HCT116 (cell line): Measurements from ENCODE around the gene SBF2. TPM values are rescaled to one million over a fixed set of nuclear protein-coding genes. Genes with fewer than 3 reads are reported as not detected.

Experiments
- ATAC-seq: fragments of 200-7000 bp; cut with Tn5 transposase; 2 replicates; pipeline ENCODE4 v1.9.1; 2020; ENCODE audit warnings: mild to moderate bottlenecking, moderate library complexity
- BruUV-seq: library from RNA; stranded (reverse); fragments of 400-500 nt; replicated peaks from 2 replicates; lab custom pipeline; 2021; lab: Mats Ljungman, UMichigan
- CTCF ChIA-PET: fragments of 300-600 bp; sonication (Branson Sonifier 250); formaldehyde crosslinking; loops from one replicate; lab custom pipeline; 2021; ENCODE audit warnings: antibody characterized with exemption; lab: Charles Lee
- POLR2A ChIA-PET: fragments of 300-600, 350-600 bp; sonication (Branson Sonifier 250); formaldehyde crosslinking; loops from one replicate; lab custom pipeline; 2021; ENCODE audit warnings: antibody characterized with exemption; lab: Charles Lee
- RAD21 ChIA-PET, 2 experiments: fragments of 300-600 bp; sonication (Branson Sonifier 250); formaldehyde crosslinking; loops; one replicate each; lab custom pipeline; 2023; ENCODE audit warnings: low total read pairs in 2 of 2; ENCODE audit not compliant: uncharacterized antibody in 2 of 2, unreplicated experiment in 2 of 2, low non-redundant PET in 1 of 2; lab: Charles Lee
- DNase-seq: peaks from one replicate; pipeline ENCODE4 v3.0.0-alpha.2; 2010; ENCODE audit warnings: low read depth, low spot score
- H2AFZ ChIP-seq: fragments of 200-600 bp; shearing (Covaris generic), sonication (generic); 2 replicates; pipeline ENCODE4 v1.6.1; 2017; ENCODE audit warnings: low read depth, mixed run types, mixed read lengths, antibody characterized with exemption, low read length; ENCODE audit not compliant: poor library complexity, severe bottlenecking
- H3K27ac ChIP-seq: 2 replicates; pipeline ENCODE4 v1.5.1; 2012; ENCODE audit warnings: low read depth, low read length
- H3K27me3 ChIP-seq: fragments of 200-600 bp; sonication (generic); 2 replicates; pipeline ENCODE4 v1.6.1; 2016; ENCODE audit warnings: mixed run types, low read length, mixed read lengths; ENCODE audit not compliant: insufficient read depth
- H3K36me3 ChIP-seq, 2 experiments: fragments of 200-500 bp in 1 of 2; fragments of 200-600 bp in 1 of 2; sonication (Bioruptor generic) in 1 of 2; sonication (generic) in 1 of 2; 2 replicates each; pipeline versions ENCODE4 v1.5.1 to v1.6.1; 2014 to 2016; ENCODE audit warnings: low read length in 2 of 2, inconsistent platforms in 1 of 2, mixed read lengths in 1 of 2, mixed run types in 1 of 2; ENCODE audit not compliant: insufficient read depth in 2 of 2, control insufficient read depth in 1 of 2
- H3K4me1 ChIP-seq, 2 experiments: fragments of 200-600 bp in 1 of 2; sonication (generic) in 1 of 2; 2 replicates each; pipeline versions ENCODE4 v1.5.1 to v1.6.1; 2012 to 2017; ENCODE audit warnings: low read length in 2 of 2, inconsistent platforms in 1 of 2, mild to moderate bottlenecking in 1 of 2, mixed read lengths in 1 of 2, mixed run types in 1 of 2, moderate library complexity in 1 of 2; ENCODE audit not compliant: insufficient read depth in 2 of 2, control insufficient read depth in 1 of 2
- H3K4me2 ChIP-seq: fragments of 200-600 bp; sonication (generic); 2 replicates; pipeline ENCODE4 v1.6.1; 2017; ENCODE audit warnings: mixed run types, low read length, mixed read lengths
- H3K4me3 ChIP-seq, 2 experiments: fragments of 200-600 bp in 1 of 2; sonication (generic) in 1 of 2; replicated peaks in 1 of 2; 2 replicates each; pipeline ENCODE4 v1.5.1; 2011 to 2016; ENCODE audit warnings: low read length in 2 of 2, control low read depth in 1 of 2, low read depth in 1 of 2, mild to moderate bottlenecking in 1 of 2, mixed read lengths in 1 of 2, mixed run types in 1 of 2
- H3K79me2 ChIP-seq: fragments of 200-600 bp; sonication (generic); 2 replicates; pipeline ENCODE4 v1.6.1; 2017; ENCODE audit warnings: mild to moderate bottlenecking, mixed run types, low read length, moderate library complexity, mixed read lengths; ENCODE audit not compliant: insufficient read depth
- H3K9ac ChIP-seq: fragments of 200-600 bp; sonication (generic); 2 replicates; pipeline ENCODE4 v1.6.1; 2016; ENCODE audit warnings: low read length, mixed read lengths
- H3K9me2 ChIP-seq: fragments of 200-600 bp; sonication (generic), shearing (Covaris generic); 2 replicates; pipeline ENCODE4 v1.6.1; 2017; ENCODE audit warnings: mixed run types, mild to moderate bottlenecking, moderate library complexity; ENCODE audit not compliant: insufficient read depth
- H3K9me3 ChIP-seq, 2 experiments: fragments of 200-500 bp in 1 of 2; fragments of 200-600 bp in 1 of 2; sonication (Bioruptor generic) in 1 of 2; sonication (generic) in 1 of 2; 2 replicates each; pipeline ENCODE4 v1.6.1; 2014 to 2017; ENCODE audit warnings: low read length in 2 of 2, mixed read lengths in 2 of 2, inconsistent platforms in 1 of 2, low read depth in 1 of 2, mild to moderate bottlenecking in 1 of 2, mixed run types in 1 of 2, moderate library complexity in 1 of 2; ENCODE audit not compliant: control insufficient read depth in 1 of 2, insufficient read depth in 1 of 2
- H4K20me1 ChIP-seq: fragments of 200-600 bp; sonication (generic), shearing (Covaris generic); 2 replicates; pipeline ENCODE4 v1.6.1; 2017; ENCODE audit warnings: mixed run types, mild to moderate bottlenecking, moderate library complexity; ENCODE audit not compliant: insufficient read depth
- CBX3 ChIP-seq: IDR thresholded peaks from 2 replicates; pipeline ENCODE4 v1.6.1; 2012; ENCODE audit warnings: low read depth
- FOSL1 ChIP-seq: IDR thresholded peaks from 2 replicates; pipeline ENCODE4 v1.6.1; 2012; ENCODE audit warnings: low read depth
- JUND ChIP-seq: IDR thresholded peaks from 2 replicates; pipeline ENCODE4 v1.6.1; 2012
- REST ChIP-seq: IDR thresholded peaks from 2 replicates; pipeline ENCODE4 v1.6.1; 2012; ENCODE audit warnings: low read depth
- SRF ChIP-seq: IDR thresholded peaks from 2 replicates; pipeline ENCODE4 v1.6.1; 2012; ENCODE audit warnings: low read depth
- intact Hi-C: fragments of 100-400 bp; cut with micrococcal nuclease; formaldehyde crosslinking; loops from 2 replicates; pipeline ENCODE4 v1.10.0; 2022
- total RNA-seq: library from RNA; stranded (reverse); gene quantifications from one replicate; pipeline ENCODE4 v1.2.1, GENCODE V29; 2021; ENCODE audit not compliant: unreplicated experiment

The SBF2 gene
- total RNA-seq, 1 experiment from 2014 or later: 35.0 TPM

GRCh38 chr11:9796266-9796665 lies 497.8 kb downstream of the SBF2 start:
- TF ChIP-seq JUND (no peak), FOSL1 (no peak), REST (no peak)
- H3K4me3 ChIP-seq: no peak overlapping the region
- H3K79me2 ChIP-seq: no peaks in the 10 kb centered on the region
- H3K36me3 ChIP-seq: no peaks in the 10 kb centered on the region
- no peaks in the 10 kb centered on the region for H3K9me2 ChIP-seq
- no peak overlapping the region for H2AFZ ChIP-seq
- intact Hi-C loops: no loop called here
- no peak overlapping the region for H3K4me2 ChIP-seq
- no peaks in the 10 kb centered on the region for H4K20me1 ChIP-seq
- H3K27me3 ChIP-seq: no peaks in the 10 kb centered on the region
- ChIA-PET RAD21 (no interaction called here), POLR2A (no interaction called here), CTCF (no interaction called here)
- no peak for ATAC-seq
- peaks cover 3 to 5% of the 10 kb centered on the region in 2 experiments; a peak in 1 of 4 replicates for H3K4me1 ChIP-seq
- H3K9me3 ChIP-seq: no peaks in the 10 kb centered on the region
- no TSS peak for BruUV-seq
- H3K27ac ChIP-seq: no peak overlapping the region
- no peak for DNase-seq
- no peak overlapping the region for H3K9ac ChIP-seq

- no peak overlapping the region for H3K9ac ChIP-seq
- H2AFZ ChIP-seq: no peak overlapping the region
- no TSS peak for BruUV-seq
- H3K79me2 ChIP-seq: no peaks in the 10 kb centered on the region
- no peak for DNase-seq
- H4K20me1 ChIP-seq: no peaks in the 10 kb centered on the region
- ChIA-PET POLR2A (no interaction called here), RAD21 (no interaction called here), CTCF (no interaction called here)
- no peaks in the 10 kb centered on the region for H3K4me1 ChIP-seq
- intact Hi-C loops: no loop called here
- no peak overlapping the region for H3K4me3 ChIP-seq
- ATAC-seq: no peak
- no peak overlapping the region for H3K4me2 ChIP-seq
- H3K27ac ChIP-seq: no peak overlapping the region
- no peaks in the 10 kb centered on the region for H3K9me3 ChIP-seq
- H3K36me3 ChIP-seq: peaks cover 0 to 3% of the 10 kb centered on the region in 2 experiments; a peak in 1 of 4 replicates
- H3K9me2 ChIP-seq: no peaks in the 10 kb centered on the region
- TF ChIP-seq CBX3: no peak
- no peak for TF ChIP-seq SRF
- H3K27me3 ChIP-seq: no peaks in the 10 kb centered on the region
Observed at GRCh38 chr11:9790703-9791102, 503.3 kb downstream of the SBF2 start.
